OCI-LY7 (cell line): ENCODE results near the gene PPP4C. TPM values are rescaled to one million over a fixed set of nuclear protein-coding genes. Genes with fewer than 3 reads are reported as not detected.

Source experiments
- BruUV-seq: library from RNA; stranded (reverse); fragments of 400-500 nt; replicated peaks from 2 replicates; lab custom pipeline; 2021; lab: Mats Ljungman, UMichigan
- CTCF ChIA-PET: fragments of 300-600 bp; sonication (Branson Sonifier 250); formaldehyde crosslinking; loops from one replicate; lab custom pipeline; 2022; ENCODE audit warnings: antibody characterized with exemption; ENCODE audit not compliant: unreplicated experiment; lab: Charles Lee
- POLR2A ChIA-PET: fragments of 300-600 bp; sonication (Branson Sonifier 250); formaldehyde crosslinking; loops from one replicate; lab custom pipeline; 2022; ENCODE audit warnings: antibody characterized with exemption; lab: Charles Lee
- DNase-seq: peaks from one replicate; pipeline ENCODE4 v3.0.0-alpha.2; 2015; ENCODE audit warnings: low spot score
- H2AFZ ChIP-seq: fragments of 200-600 bp; sonication (generic), shearing (Covaris generic); 2 replicates; pipeline ENCODE4 v1.6.1; 2014; ENCODE audit warnings: mild to moderate bottlenecking, antibody characterized with exemption, low read length, moderate library complexity
- H3K27ac ChIP-seq: fragments of 200-600 bp; sonication (generic); 2 replicates; pipeline ENCODE4 v1.5.1; 2014; ENCODE audit warnings: mixed run types, low read depth, mild to moderate bottlenecking, moderate library complexity, low read length, inconsistent platforms; ENCODE audit not compliant: poor library complexity, severe bottlenecking
- H3K36me3 ChIP-seq: fragments of 200-600 bp; sonication (generic); 2 replicates; pipeline ENCODE4 v1.6.1; 2014; ENCODE audit warnings: mild to moderate bottlenecking, antibody characterized with exemption, low read length, moderate library complexity, mixed read lengths; ENCODE audit not compliant: insufficient read depth
- H3K4me1 ChIP-seq: fragments of 200-600 bp; sonication (generic); 2 replicates; pipeline ENCODE4 v1.5.1; 2014; ENCODE audit warnings: mild to moderate bottlenecking, low read length; ENCODE audit not compliant: insufficient read depth, poor library complexity, severe bottlenecking
- H3K4me2 ChIP-seq: fragments of 200-600 bp; sonication (generic); 2 replicates; pipeline ENCODE4 v1.6.1; 2014; ENCODE audit warnings: mild to moderate bottlenecking, low read length
- H3K4me3 ChIP-seq: fragments of 200-600 bp; sonication (generic); 2 replicates; pipeline ENCODE4 v1.5.1; 2014; ENCODE audit warnings: mild to moderate bottlenecking, low read depth, low read length; ENCODE audit not compliant: poor library complexity, severe bottlenecking
- H3K79me2 ChIP-seq: fragments of 200-600 bp; sonication (generic); 2 replicates; pipeline ENCODE4 v1.6.1; 2016; ENCODE audit warnings: low read depth, mild to moderate bottlenecking, low read length, moderate library complexity, mixed read lengths; ENCODE audit not compliant: insufficient read depth
- H3K9me2 ChIP-seq: fragments of 200-600 bp; sonication (generic); 2 replicates; pipeline ENCODE4 v1.6.1; 2016; ENCODE audit warnings: mild to moderate bottlenecking, low read length, mixed read lengths; ENCODE audit not compliant: insufficient read depth
- H3K9me3 ChIP-seq: fragments of 200-600 bp; sonication (generic); 2 replicates; pipeline ENCODE4 v1.6.1; 2014; ENCODE audit warnings: mild to moderate bottlenecking, mixed run types, low read length, mixed read lengths
- H4K20me1 ChIP-seq: fragments of 200-600 bp; sonication (generic); 2 replicates; pipeline ENCODE4 v1.6.1; 2014; ENCODE audit warnings: mild to moderate bottlenecking, antibody characterized with exemption, low read length, moderate library complexity, mixed read lengths; ENCODE audit not compliant: insufficient read depth
- CTCF ChIP-seq: fragments of 200-600 bp; sonication (generic); conservative IDR thresholded peaks from 2 replicates; pipeline ENCODE4 v1.5.1; 2014; ENCODE audit warnings: mild to moderate bottlenecking, antibody characterized with exemption, low read length, moderate library complexity, mixed read lengths
- EZH2phosphoT487 ChIP-seq: fragments of 200-600 bp; sonication (generic); IDR thresholded peaks from 2 replicates; pipeline ENCODE4 v1.6.1; 2018; ENCODE audit warnings: low read depth, borderline replicate concordance, mild to moderate bottlenecking, mixed run types, antibody characterized with exemption, low read length, moderate library complexity, mixed read lengths
- intact Hi-C: fragments of 100-400 bp; cut with micrococcal nuclease; formaldehyde crosslinking; loops from one replicate; pipeline ENCODE4 v1.10.0; 2022; ENCODE audit not compliant: unreplicated experiment
- total RNA-seq, 2 experiments: library from RNA; depleted of rRNA in 1 of 2; stranded (reverse); fragments of >200 nt in 1 of 2; shearing (Covaris generic) in 1 of 2; gene quantifications; 2 replicates each; pipeline ENCODE4 v1.2.3, GENCODE V29; 2014 to 2022

Gene PPP4C
- total RNA-seq, 2 experiments from 2014 or later, result 124 to 144 TPM

- intact Hi-C loops, result loop anchor here (1.0 to 10.0 kb wide), 3 partner anchors 11 to 290 kb away; partner anchors contain the start of genes CD2BP2 and PPP4C
- Histone ChIP-seq H3K4me2 (peak overlapping the region; percentile 93), H3K4me1 (peaks cover 38% of the 10 kb centered on the region), H3K27ac (peak overlapping the region; percentile 86), H3K4me3 (peak overlapping the region; percentile 99), H3K36me3 (peaks cover 41% of the 10 kb centered on the region), H3K9me2 (no peaks in the 10 kb centered on the region), H2AFZ (peak overlapping the region; percentile 47; the same call in 1 of the 2 replicates), H4K20me1 (peaks cover 14% of the 10 kb centered on the region), H3K79me2 (peaks cover 44% of the 10 kb centered on the region), H3K9me3 (no peaks in the 10 kb centered on the region)
- no TSS peak for BruUV-seq
- TF ChIP-seq EZH2phosphoT487 (no peak), CTCF (no peak)
- ChIA-PET CTCF (interaction anchor here (0.6 kb wide), 1 partner anchor 632 kb away, joined by 14 read pairs; no protein-coding TSS in a partner anchor), POLR2A (interaction anchor here (0.6 to 2.3 kb wide), 5 partner anchors 9 to 1080 kb away, joined by 3 to 10 read pairs (median 4); partner anchors contain the start of genes LAT, TAOK2 and TBX6)
- no peak for DNase-seq
Measured at GRCh38 chr16:30064729-30065101, 11.1 kb upstream of the PPP4C start.

- no peaks in the 10 kb centered on the region for H3K9me2 ChIP-seq
- TSS peak; percentile 83 for BruUV-seq
- CTCF ChIA-PET, result interaction anchor here (0.7 to 1.0 kb wide), 2 partner anchors 27 to 119 kb away, joined by 3 read pairs; partner anchors contain the start of gene TBX6
- H4K20me1 ChIP-seq, result peaks cover 14% of the 10 kb centered on the region
- peaks cover 47% of the 10 kb centered on the region for H3K36me3 ChIP-seq
- H3K9me3 ChIP-seq, result no peaks in the 10 kb centered on the region
- H3K4me3 ChIP-seq, result peak within 1 kb of the TSS; percentile 99
- peak; percentile 98 for DNase-seq
- TF ChIP-seq CTCF (no peak), EZH2phosphoT487 (no peak)
- POLR2A ChIA-PET, result interaction anchor here (0.6 to 2.3 kb wide), 3 partner anchors 10 to 1081 kb away, joined by 3 to 10 read pairs (median 5); partner anchors contain the start of genes LAT and TAOK2
- H3K4me1 ChIP-seq, result peaks cover 39% of the 10 kb centered on the region
- intact Hi-C loops, result loop anchor here (1.0 to 10.0 kb wide), 3 partner anchors 10 to 289 kb away; partner anchors contain the start of genes CD2BP2 and PPP4C
- H3K4me2 ChIP-seq, result peak within 1 kb of the TSS; percentile 94
- H2AFZ ChIP-seq, result peak within 1 kb of the TSS; percentile 47; the same call in 1 of the 2 replicates
- H3K27ac ChIP-seq, result peak within 1 kb of the TSS; percentile 86
- peaks cover 44% of the 10 kb centered on the region for H3K79me2 ChIP-seq
Measured at GRCh38 chr16:30065102-30065942, 10.5 kb upstream of the PPP4C start, which contains the start of gene ALDOA. TSS of gene ALDOA (plus strand) at chr16:30065760. CDS start at chr16:30066898, 1,138 bp downstream.
